HG03469 (cell line): ENCODE measurements around the gene CDIP1.

ENCODE experiments used
- ATAC-seq: cut with Tn5 transposase; IDR thresholded peaks from one replicate; pipeline ENCODE4 v1.9.1; 2021; ENCODE audit warnings: mild to moderate bottlenecking, moderate library complexity, moderate number of reproducible peaks; ENCODE audit not compliant: unreplicated experiment

The CDIP1 gene

DNA sequence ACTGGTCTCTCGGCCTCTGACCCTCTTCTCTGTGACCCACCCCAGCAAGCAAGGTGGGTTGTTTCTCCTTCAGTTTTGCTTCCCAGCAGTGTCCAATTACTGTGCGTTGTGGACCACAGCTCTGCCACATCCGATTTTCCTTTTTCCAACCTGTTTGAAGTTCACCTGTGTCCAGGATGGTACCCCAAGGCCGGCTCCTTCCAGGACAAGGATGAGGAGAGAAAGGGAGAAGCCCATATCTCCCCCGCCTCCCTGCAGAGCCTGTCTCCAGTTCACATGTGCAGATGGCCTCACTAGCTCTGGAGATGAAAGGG, 77.7 kb downstream of the CDIP1 start:
- ATAC-seq: no peak
